Measurements from ENCODE around the gene C1orf122. TPM values are rescaled to one million over a fixed set of nuclear protein-coding genes. Genes with fewer than 3 reads are reported as not detected.

Gene C1orf122
- total and polyA plus RNA-seq, 2 experiments from 2014 or later = 32.8 to 68.3 TPM

GRCh38 chr1:37761416-37762095 is 46.0 kb upstream of the C1orf122 start:
- H3K9me3 Mint-ChIP-seq = no peaks in the 10 kb centered on the region
- no peak overlapping the region for H3K4me3 ChIP-seq
- DNase-seq (ENCODE audit: low spot score) (no peak), ATAC-seq (no peak)
- no peaks in the 10 kb centered on the region for H3K36me3 ChIP-seq (ENCODE audit: insufficient read depth)
- no peak overlapping the region for H3K4me3 Mint-ChIP-seq
- H3K79me2 ChIP-seq (replicated peaks; ENCODE audit: insufficient read depth) = no peaks in the 10 kb centered on the region
- H3F3A ChIP-seq (replicated peaks; ENCODE audit: low read depth) = 0 out of 2 replicates have a peak, but pooled peaks cover 2% of the 10 kb centered on the region
- H3K27ac ChIP-seq (ENCODE audit: low read depth) = no peak overlapping the region
- peaks cover 22% of the 10 kb centered on the region for H3K4me1 Mint-ChIP-seq
- H3K27me3 Mint-ChIP-seq (ENCODE audit: insufficient read depth, low read depth, poor library complexity) = peaks cover 54% of the 10 kb centered on the region
- H3K4me2 ChIP-seq = no peak overlapping the region
- H3K27me3 ChIP-seq (ENCODE audit: insufficient read depth) = peaks cover 89% of the 10 kb centered on the region
- TF ChIP-seq POLR2AphosphoS5 (IDR thresholded peaks at IDR 0.05; ENCODE audit: low read depth) (no peak), ZNF331 (CRISPR knock-in tag; IDR thresholded peaks at IDR 0.05; ENCODE audit: low read depth) (no peak), CREB1 (CRISPR knock-in tag; IDR thresholded peaks at IDR 0.05; ENCODE audit: low read depth) (no peak), JUNB (IDR thresholded peaks at IDR 0.05; ENCODE audit: unreplicated experiment) (no peak), CTCF (conservative IDR thresholded peaks at IDR 0.05; ENCODE audit: low read depth in 2 of 2) (no peak), EZH2 (IDR thresholded peaks at IDR 0.05; ENCODE audit: low read depth, unreplicated experiment) (no peak)
- peaks cover 11% of the 10 kb centered on the region for H3K4me1 ChIP-seq (ENCODE audit: insufficient read depth)
- no peaks in the 10 kb centered on the region for H3K36me3 Mint-ChIP-seq (ENCODE audit: low read depth)
- H2AFZ ChIP-seq = no peak overlapping the region
- no peak overlapping the region for H3K27ac Mint-ChIP-seq
- no peaks in the 10 kb centered on the region; the same call in none of the 2 replicates for H4K20me1 ChIP-seq (replicated peaks; ENCODE audit: insufficient read depth)
- H3K9me2 ChIP-seq (ENCODE audit: insufficient read depth) = no peaks in the 10 kb centered on the region

- H3K27me3 ChIP-seq (ENCODE audit: insufficient read depth) = peaks cover 91% of the 10 kb centered on the region
- TF ChIP-seq ZNF462 (CRISPR knock-in tag; IDR thresholded peaks at IDR 0.05) = no peak
- no peak for TF ChIP-seq JUNB (IDR thresholded peaks at IDR 0.05; ENCODE audit: unreplicated experiment)
- no peak for TF ChIP-seq EZH2 (IDR thresholded peaks at IDR 0.05; ENCODE audit: low read depth, unreplicated experiment)
- no peak for TF ChIP-seq REST (IDR thresholded peaks at IDR 0.05; ENCODE audit: unreplicated experiment)
Measured at GRCh38 chr1:37762516-37762915, 45.1 kb upstream of the C1orf122 start.

More at GRCh38 chr1:37762516-37762915, 45.1 kb upstream of the C1orf122 start:
- no peak overlapping the region for H3K27ac ChIP-seq (ENCODE audit: low read depth)
- H2AFZ ChIP-seq = no peak overlapping the region
- no peak for ATAC-seq
- no peak for DNase-seq (ENCODE audit: low spot score)
- H3K9me3 Mint-ChIP-seq = no peaks in the 10 kb centered on the region
- no peak overlapping the region for H3K4me3 Mint-ChIP-seq
- H3K4me2 ChIP-seq = no peak overlapping the region
- no peaks in the 10 kb centered on the region for H3K79me2 ChIP-seq (replicated peaks; ENCODE audit: insufficient read depth)
- H3K4me1 Mint-ChIP-seq = peaks cover 28% of the 10 kb centered on the region
- H3K27me3 Mint-ChIP-seq (ENCODE audit: insufficient read depth, low read depth, poor library complexity) = peaks cover 59% of the 10 kb centered on the region
- H3F3A ChIP-seq (replicated peaks; ENCODE audit: low read depth) = 0 out of 2 replicates have a peak, but pooled peaks cover 2% of the 10 kb centered on the region
- no peaks in the 10 kb centered on the region for H3K36me3 ChIP-seq (ENCODE audit: insufficient read depth)
- H3K9me2 ChIP-seq (ENCODE audit: insufficient read depth) = no peaks in the 10 kb centered on the region
- no peaks in the 10 kb centered on the region for H3K36me3 Mint-ChIP-seq (ENCODE audit: low read depth)
- H3K4me1 ChIP-seq (ENCODE audit: insufficient read depth) = peaks cover 19% of the 10 kb centered on the region
- no peak overlapping the region for H3K27ac Mint-ChIP-seq
- H4K20me1 ChIP-seq (replicated peaks; ENCODE audit: insufficient read depth) = no peaks in the 10 kb centered on the region; the same call in 1 of the 2 replicates
- no peak overlapping the region for H3K4me3 ChIP-seq
